Fibroblast of pulmonary artery (primary cell): ENCODE data around the gene ADAMTS12.
"Not testable (repeated sequence)": the region's sequence is repeated elsewhere in the genome, so short reads cannot be mapped to it uniquely, and the experiment has no call there.

Experiments
- DNase-seq: peaks from one replicate; pipeline ENCODE4 v3.0.0-alpha.2; 2010; ENCODE audit warnings: low read depth
- H3K4me3 ChIP-seq: replicated peaks from 2 replicates; pipeline ENCODE4 v1.5.1; 2011; ENCODE audit warnings: low read depth, mild to moderate bottlenecking, control low read depth, low read length, moderate library complexity
- TF ChIP-seq, protein P1 (sequence below): IDR thresholded peaks from 2 replicates; pipeline ENCODE4 v1.5.1; 2011; ENCODE audit warnings: mild to moderate bottlenecking, control low read depth, low read length, inconsistent platforms; ENCODE audit errors: missing control alignments

The ADAMTS12 gene

DNA sequence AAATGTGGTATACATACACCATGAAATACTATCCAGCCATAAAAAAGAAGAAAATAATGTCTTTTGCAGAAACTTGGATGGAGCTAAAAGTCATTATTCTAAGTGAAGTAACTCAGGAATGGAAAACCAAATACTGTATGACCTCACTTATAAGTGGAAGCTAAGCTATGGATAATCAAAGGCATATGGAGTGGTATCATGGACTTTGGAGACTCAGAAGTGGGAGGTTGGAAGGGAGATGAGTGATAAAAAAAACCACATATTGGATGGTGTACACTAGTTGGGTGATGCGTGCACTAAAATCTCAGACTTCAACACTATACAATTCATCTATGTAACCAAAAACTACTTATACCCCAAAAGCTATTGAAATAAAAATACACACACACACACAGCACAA, 24.5 kb downstream of the ADAMTS12 start:
- H3K4me3 ChIP-seq: no peak overlapping the region
- TF ChIP-seq, protein P1, sequence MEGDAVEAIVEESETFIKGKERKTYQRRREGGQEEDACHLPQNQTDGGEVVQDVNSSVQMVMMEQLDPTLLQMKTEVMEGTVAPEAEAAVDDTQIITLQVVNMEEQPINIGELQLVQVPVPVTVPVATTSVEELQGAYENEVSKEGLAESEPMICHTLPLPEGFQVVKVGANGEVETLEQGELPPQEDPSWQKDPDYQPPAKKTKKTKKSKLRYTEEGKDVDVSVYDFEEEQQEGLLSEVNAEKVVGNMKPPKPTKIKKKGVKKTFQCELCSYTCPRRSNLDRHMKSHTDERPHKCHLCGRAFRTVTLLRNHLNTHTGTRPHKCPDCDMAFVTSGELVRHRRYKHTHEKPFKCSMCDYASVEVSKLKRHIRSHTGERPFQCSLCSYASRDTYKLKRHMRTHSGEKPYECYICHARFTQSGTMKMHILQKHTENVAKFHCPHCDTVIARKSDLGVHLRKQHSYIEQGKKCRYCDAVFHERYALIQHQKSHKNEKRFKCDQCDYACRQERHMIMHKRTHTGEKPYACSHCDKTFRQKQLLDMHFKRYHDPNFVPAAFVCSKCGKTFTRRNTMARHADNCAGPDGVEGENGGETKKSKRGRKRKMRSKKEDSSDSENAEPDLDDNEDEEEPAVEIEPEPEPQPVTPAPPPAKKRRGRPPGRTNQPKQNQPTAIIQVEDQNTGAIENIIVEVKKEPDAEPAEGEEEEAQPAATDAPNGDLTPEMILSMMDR: no peak
- DNase-seq: no peak

DNA sequence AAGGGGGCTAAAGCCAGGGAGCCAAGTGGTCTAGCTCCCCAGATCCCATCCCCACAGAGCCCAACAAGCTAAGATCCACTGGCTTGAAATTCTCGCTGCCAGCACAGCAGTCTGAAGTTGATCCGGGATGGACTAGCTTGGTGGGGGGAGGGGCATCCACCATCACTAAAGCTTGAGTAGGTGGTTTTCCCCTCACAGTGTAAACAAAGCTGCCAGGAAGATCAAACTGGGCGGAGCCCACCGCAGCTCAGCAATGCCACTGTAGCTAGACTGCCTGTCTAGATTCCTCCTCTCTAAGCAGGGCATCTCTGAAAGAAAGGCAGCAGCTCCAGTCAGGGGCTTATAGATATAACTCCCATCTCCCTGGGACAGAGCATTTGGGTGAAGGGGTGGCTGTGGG, 32.6 kb downstream of the ADAMTS12 start:
- not testable (repeated sequence) for H3K4me3 ChIP-seq, DNase-seq

DNA sequence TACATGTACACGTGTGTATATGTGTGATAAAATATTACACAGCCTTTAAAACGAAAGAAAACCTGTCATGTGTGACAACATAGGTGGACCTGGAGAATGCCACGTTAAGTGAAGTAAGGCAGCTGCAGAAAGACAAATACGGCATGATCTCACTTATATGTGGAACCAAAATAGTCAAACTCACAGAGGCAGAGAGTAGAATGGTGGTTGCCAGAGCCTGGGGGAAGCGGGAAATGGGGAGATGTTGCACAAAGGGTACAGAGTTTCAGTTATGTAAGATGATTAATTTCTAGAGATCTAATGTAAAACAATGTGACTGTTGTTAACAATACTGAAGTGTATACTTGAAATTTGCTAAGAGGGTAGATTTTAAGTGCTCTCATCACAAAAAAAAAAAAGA, 34.8 kb downstream of the ADAMTS12 start:
- DNase-seq: no peak
- H3K4me3 ChIP-seq: no peak overlapping the region
- TF ChIP-seq, protein P1: no peak

DNA sequence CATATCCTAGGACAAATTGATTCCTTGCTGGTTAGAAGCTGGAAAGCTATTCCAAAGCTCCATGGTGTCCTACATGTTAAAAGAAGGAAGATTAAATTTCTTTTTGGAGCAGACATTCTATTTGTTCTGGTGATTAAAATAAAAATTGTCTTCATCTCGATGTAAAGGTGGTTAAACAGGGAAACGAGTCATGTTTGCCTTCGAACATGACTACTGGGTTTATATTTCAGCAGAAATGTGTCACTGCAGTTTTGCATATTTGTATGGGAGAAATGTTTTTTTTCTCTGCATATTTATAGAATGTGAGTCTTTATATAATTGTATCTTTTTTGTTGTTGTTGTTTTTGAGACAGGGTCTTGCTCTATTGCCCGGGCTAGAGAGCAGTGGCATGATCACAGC, 36.4 kb downstream of the ADAMTS12 start:
- TF ChIP-seq, protein P1: no peak
- H3K4me3 ChIP-seq: no peak overlapping the region
- no peak for DNase-seq

DNA sequence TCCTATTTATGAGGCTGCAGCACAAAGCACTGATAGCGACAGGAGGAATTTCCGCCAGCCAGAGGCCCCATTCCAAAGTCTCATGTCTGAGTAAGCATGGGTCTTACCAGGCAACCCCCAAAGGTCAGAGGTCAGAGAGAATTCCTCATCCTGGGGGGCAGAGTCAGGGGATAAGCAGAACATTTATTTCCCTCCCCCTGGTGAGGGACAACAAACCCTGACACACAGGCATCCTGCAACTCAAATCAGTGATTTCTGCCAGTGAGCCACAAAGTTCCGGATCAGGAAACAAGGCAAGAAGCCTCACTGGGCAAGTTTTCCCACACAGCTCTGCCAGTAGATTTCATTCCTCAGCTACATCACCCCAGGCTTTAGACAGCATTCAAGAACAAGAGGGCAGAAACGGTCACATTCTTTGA, 37.0 kb downstream of the ADAMTS12 start:
- peak overlapping the region; percentile 13 for H3K4me3 ChIP-seq

DNA sequence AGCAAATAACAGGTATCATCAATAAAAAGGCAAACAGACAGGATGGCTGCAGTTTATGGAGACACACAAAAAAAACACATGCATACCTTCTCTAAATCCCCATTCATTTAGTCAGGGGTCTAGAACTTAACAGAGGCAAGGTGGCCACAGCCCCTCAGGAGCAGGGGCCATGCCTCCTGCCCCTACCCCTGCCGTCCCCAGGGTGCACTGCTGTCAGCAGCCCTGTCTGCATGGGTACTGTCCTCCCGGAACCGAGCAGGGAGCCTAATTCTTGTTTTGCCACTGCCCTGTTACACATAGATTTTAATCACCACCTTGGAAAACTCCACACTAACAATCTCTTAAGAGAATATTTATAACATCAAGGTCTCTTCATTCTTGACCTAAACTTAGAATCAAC, 39.0 kb downstream of the ADAMTS12 start:
- TF ChIP-seq, protein P1: no peak
- no peak for DNase-seq
- H3K4me3 ChIP-seq: no peak overlapping the region

More for the DNA sequence above, 37.0 kb downstream of the ADAMTS12 start:
- peak; percentile 92 for DNase-seq
- TF ChIP-seq, protein P1: no peak

DNA sequence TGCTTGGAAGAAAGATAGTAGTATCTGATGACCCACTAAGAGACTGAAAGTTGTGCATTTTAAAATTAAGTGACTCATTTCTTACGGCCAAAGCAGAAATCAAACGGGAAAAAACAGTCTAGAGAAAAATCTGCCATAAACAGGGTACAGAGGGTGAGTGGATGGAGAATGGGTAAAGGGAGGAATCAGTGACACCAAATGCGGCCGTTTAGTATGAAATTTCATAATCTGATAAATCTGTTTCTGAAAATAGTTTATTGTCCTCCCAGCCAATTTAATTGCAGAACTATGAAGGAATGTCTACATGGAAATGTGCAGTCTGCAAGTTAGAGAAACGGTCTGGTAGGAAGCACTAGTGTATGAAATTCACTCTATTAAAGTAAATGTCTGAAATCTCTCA, 39.5 kb downstream of the ADAMTS12 start:
- H3K4me3 ChIP-seq: peak overlapping the region; percentile 33
- TF ChIP-seq, protein P1: no peak
- DNase-seq: peak; percentile 53
